H9 (cell line): ENCODE results near the gene SOX11. TPM values are rescaled to one million over a fixed set of nuclear protein-coding genes. Genes with fewer than 3 reads are reported as not detected.

ENCODE experiments used
- DNase-seq: peaks from one replicate; pipeline ENCODE4 v3.0.0-alpha.2; 2017
- H2AFZ ChIP-seq: one replicate; pipeline ENCODE4 v1.6.1; 2013; ENCODE audit warnings: mild to moderate bottlenecking, low read length, control low read depth, moderate library complexity
- H2AK5ac ChIP-seq: 2 replicates; pipeline ENCODE4 v1.6.1; 2013; ENCODE audit warnings: low read length, control low read depth, mixed read lengths; ENCODE audit not compliant: insufficient read length
- H2BK120ac ChIP-seq: one replicate; pipeline ENCODE4 v1.6.1; 2013; ENCODE audit warnings: low read depth, mild to moderate bottlenecking, low read length, control low read depth, inconsistent platforms; ENCODE audit not compliant: poor library complexity, severe bottlenecking
- H2BK12ac ChIP-seq: 2 replicates; pipeline ENCODE4 v1.6.1; 2013; ENCODE audit warnings: low read length, control low read depth, mixed read lengths, low read depth; ENCODE audit not compliant: insufficient read length
- H2BK15ac ChIP-seq: 2 replicates; pipeline ENCODE4 v1.6.1; 2013; ENCODE audit warnings: low read depth, low read length, control low read depth
- H2BK20ac ChIP-seq: one replicate; pipeline ENCODE4 v1.6.1; 2013; ENCODE audit warnings: low read depth, mild to moderate bottlenecking, low read length, control low read depth, inconsistent platforms; ENCODE audit not compliant: poor library complexity, severe bottlenecking
- H2BK5ac ChIP-seq: 2 replicates; pipeline ENCODE4 v1.6.1; 2013; ENCODE audit warnings: low read length, control low read depth, mixed read lengths; ENCODE audit not compliant: insufficient read length
- H3K14ac ChIP-seq: 2 replicates; pipeline ENCODE4 v1.6.1; 2013; ENCODE audit warnings: low read length, control low read depth; ENCODE audit not compliant: insufficient read depth
- H3K18ac ChIP-seq: 2 replicates; pipeline ENCODE4 v1.6.1; 2013; ENCODE audit warnings: low read depth, mild to moderate bottlenecking, mixed read lengths, low read length, control low read depth; ENCODE audit not compliant: insufficient read length
- H3K23ac ChIP-seq: 2 replicates; pipeline ENCODE4 v1.6.1; 2013; ENCODE audit warnings: low read length, control low read depth, mixed read lengths, low read depth; ENCODE audit not compliant: insufficient read length
- H3K23me2 ChIP-seq: 2 replicates; pipeline ENCODE4 v1.6.1; 2013; ENCODE audit warnings: low read depth, mild to moderate bottlenecking, mixed read lengths, low read length, control low read depth; ENCODE audit not compliant: insufficient read length, poor library complexity, severe bottlenecking
- H3K27ac ChIP-seq: 2 replicates; pipeline ENCODE4 v1.5.1; 2013; ENCODE audit warnings: low read length, control low read depth, mixed read lengths, low read depth; ENCODE audit not compliant: insufficient read length
- H3K27me3 ChIP-seq: 2 replicates; pipeline ENCODE4 v1.6.1; 2013; ENCODE audit warnings: low read length, control low read depth, inconsistent platforms; ENCODE audit not compliant: insufficient read depth
- H3K4ac ChIP-seq: 2 replicates; pipeline ENCODE4 v1.6.1; 2013; ENCODE audit warnings: low read depth, mild to moderate bottlenecking, control low read depth, inconsistent platforms, low read length, moderate library complexity
- H3K4me1 ChIP-seq: 2 replicates; pipeline ENCODE4 v1.6.1; 2013; ENCODE audit warnings: low read length, control low read depth, inconsistent platforms; ENCODE audit not compliant: insufficient read depth
- H3K4me2 ChIP-seq: 2 replicates; pipeline ENCODE4 v1.6.1; 2013; ENCODE audit warnings: low read length, control low read depth, mixed read lengths; ENCODE audit not compliant: insufficient read length, insufficient read depth
- H3K56ac ChIP-seq: 2 replicates; pipeline ENCODE4 v1.6.1; 2013; ENCODE audit warnings: low read depth, mild to moderate bottlenecking, mixed read lengths, low read length, control low read depth; ENCODE audit not compliant: insufficient read length
- H3K79me1 ChIP-seq: 2 replicates; pipeline ENCODE4 v1.6.1; 2013; ENCODE audit warnings: low read depth, mild to moderate bottlenecking, moderate library complexity, low read length, control low read depth, inconsistent platforms; ENCODE audit not compliant: insufficient read depth, poor library complexity, severe bottlenecking
- H3K79me2 ChIP-seq: 2 replicates; pipeline ENCODE4 v1.6.1; 2013; ENCODE audit warnings: low read length, control low read depth, inconsistent platforms; ENCODE audit not compliant: insufficient read depth
- H3K9ac ChIP-seq: 2 replicates; pipeline ENCODE4 v1.6.1; 2013; ENCODE audit warnings: low read length, control low read depth, mixed read lengths; ENCODE audit not compliant: insufficient read length; ENCODE audit errors: extremely low read depth
- H3K9me3 ChIP-seq: one replicate; pipeline ENCODE4 v1.6.1; 2013; ENCODE audit warnings: low read depth, low read length, inconsistent platforms; ENCODE audit not compliant: control insufficient read depth
- H3T11ph ChIP-seq: one replicate; pipeline ENCODE4 v1.6.1; 2013; ENCODE audit warnings: mild to moderate bottlenecking, low read length, control low read depth, inconsistent platforms
- H4K20me1 ChIP-seq: one replicate; pipeline ENCODE4 v1.6.1; 2013; ENCODE audit not compliant: control insufficient read depth, insufficient read length, insufficient read depth
- H4K5ac ChIP-seq: 2 replicates; pipeline ENCODE4 v1.6.1; 2013; ENCODE audit warnings: low read depth, mild to moderate bottlenecking, mixed read lengths, low read length, control low read depth; ENCODE audit not compliant: insufficient read length
- H4K8ac ChIP-seq: replicated peaks from 2 replicates; pipeline ENCODE4 v1.6.1; 2013; ENCODE audit warnings: low read length, control low read depth, mixed read lengths, low read depth; ENCODE audit not compliant: insufficient read length
- H4K91ac ChIP-seq: 2 replicates; pipeline ENCODE4 v1.6.1; 2013; ENCODE audit warnings: low read depth, mild to moderate bottlenecking, moderate library complexity, mixed read lengths, low read length, control low read depth; ENCODE audit not compliant: insufficient read length
- H3K27ac Mint-ChIP-seq, 3 experiments: 2 replicates in 2 of 3; 3 replicates in 1 of 3; pipeline ENCODE4 v1.8.0; 2020 to 2021; ENCODE audit warnings: mixed read lengths in 3 of 3, mild to moderate bottlenecking in 1 of 3, moderate library complexity in 1 of 3
- H3K27me3 Mint-ChIP-seq: 2 replicates; pipeline ENCODE4 v1.8.0; 2021; ENCODE audit warnings: low read depth, mild to moderate bottlenecking, moderate library complexity, mixed read lengths
- H3K36me3 Mint-ChIP-seq, 3 experiments: 2 replicates in 2 of 3; 3 replicates in 1 of 3; pipeline ENCODE4 v1.8.0; 2020 to 2021; ENCODE audit warnings: low read depth in 3 of 3, mixed read lengths in 3 of 3; ENCODE audit not compliant: insufficient read depth in 1 of 3
- H3K4me1 Mint-ChIP-seq, 2 experiments: 2 replicates each; pipeline ENCODE4 v1.8.0; 2020; ENCODE audit warnings: mixed read lengths in 2 of 2
- H3K4me3 Mint-ChIP-seq, 2 experiments: 2 replicates in 1 of 2; 3 replicates in 1 of 2; pipeline ENCODE4 v1.8.0; 2020 to 2021; ENCODE audit warnings: mild to moderate bottlenecking in 2 of 2, mixed read lengths in 2 of 2, moderate library complexity in 1 of 2
- H3K9me3 Mint-ChIP-seq, 2 experiments: 2 replicates in 1 of 2; 3 replicates in 1 of 2; pipeline ENCODE4 v1.8.0; 2020; ENCODE audit warnings: mild to moderate bottlenecking in 2 of 2, mixed read lengths in 2 of 2, moderate library complexity in 1 of 2
- WGBS: extraction: QIAGEN DNeasy Blood & Tissue Kit; methylation state at CpG from one replicate; pipeline ENCODE4 v1.1.7; 2013; ENCODE audit warnings: missing lambda C conversion rate, low lambda C conversion rate, mixed read lengths; ENCODE audit not compliant: insufficient read length; ENCODE audit errors: extremely low coverage; 5-methylcytosine and 5-hydroxymethylcytosine counted together
- total RNA-seq: library from RNA; stranded (reverse); gene quantifications from 2 replicates; pipeline ENCODE4 v1.2.1, GENCODE V29; 2021
- TF ChIP-seq, protein P1 (sequence below): fragments of 200-600 bp; sonication (generic); conservative IDR thresholded peaks from 3 replicates; pipeline ENCODE4 v1.8.0; 2021; ENCODE audit warnings: antibody characterized with exemption, mild to moderate bottlenecking

SOX11 gene
- total RNA-seq, 1 experiment from 2014 or later: 43.8 TPM

- no CpG with 5 or more reads among the region's 4 CpGs for WGBS
- TF ChIP-seq, protein P1, sequence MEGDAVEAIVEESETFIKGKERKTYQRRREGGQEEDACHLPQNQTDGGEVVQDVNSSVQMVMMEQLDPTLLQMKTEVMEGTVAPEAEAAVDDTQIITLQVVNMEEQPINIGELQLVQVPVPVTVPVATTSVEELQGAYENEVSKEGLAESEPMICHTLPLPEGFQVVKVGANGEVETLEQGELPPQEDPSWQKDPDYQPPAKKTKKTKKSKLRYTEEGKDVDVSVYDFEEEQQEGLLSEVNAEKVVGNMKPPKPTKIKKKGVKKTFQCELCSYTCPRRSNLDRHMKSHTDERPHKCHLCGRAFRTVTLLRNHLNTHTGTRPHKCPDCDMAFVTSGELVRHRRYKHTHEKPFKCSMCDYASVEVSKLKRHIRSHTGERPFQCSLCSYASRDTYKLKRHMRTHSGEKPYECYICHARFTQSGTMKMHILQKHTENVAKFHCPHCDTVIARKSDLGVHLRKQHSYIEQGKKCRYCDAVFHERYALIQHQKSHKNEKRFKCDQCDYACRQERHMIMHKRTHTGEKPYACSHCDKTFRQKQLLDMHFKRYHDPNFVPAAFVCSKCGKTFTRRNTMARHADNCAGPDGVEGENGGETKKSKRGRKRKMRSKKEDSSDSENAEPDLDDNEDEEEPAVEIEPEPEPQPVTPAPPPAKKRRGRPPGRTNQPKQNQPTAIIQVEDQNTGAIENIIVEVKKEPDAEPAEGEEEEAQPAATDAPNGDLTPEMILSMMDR: no peak
- Mint-ChIP-seq H3K36me3 (no peaks in the 10 kb centered on the region), H3K4me1 (peaks cover 33 to 37% of the 10 kb centered on the region in 2 experiments), H3K9me3 (no peaks in the 10 kb centered on the region), H3K27me3 (peaks cover 11% of the 10 kb centered on the region), H3K27ac (no peak overlapping the region), H3K4me3 (no peak overlapping the region)
- Histone ChIP-seq H3K4me2 (no peak overlapping the region), H4K91ac (no peak overlapping the region), H3K4me1 (peaks cover 7% of the 10 kb centered on the region; the same call in 1 of the 2 replicates), H2AK5ac (no peak overlapping the region), H4K8ac (no peak overlapping the region), H2BK20ac (no peak overlapping the region), H2AFZ (no peak overlapping the region), H3K56ac (no peak overlapping the region), H4K20me1 (no peaks in the 10 kb centered on the region), H3K79me2 (no peaks in the 10 kb centered on the region), H3K9me3 (no peaks in the 10 kb centered on the region), H2BK15ac (no peak overlapping the region), H3K23ac (no peak overlapping the region), H3K79me1 (no peaks in the 10 kb centered on the region), H3K27me3 (no peaks in the 10 kb centered on the region; the same call in 1 of the 2 replicates), H3K27ac (no peak overlapping the region), H4K5ac (no peak overlapping the region), H3K14ac (no peak overlapping the region), H2BK5ac (no peak overlapping the region), H3T11ph (no peak overlapping the region), H2BK12ac (no peak overlapping the region), H3K23me2 (no peaks in the 10 kb centered on the region), H2BK120ac (no peak overlapping the region), H3K9ac (no peak overlapping the region), H3K4ac (no peak overlapping the region), H3K18ac (no peak overlapping the region)
- no peak for DNase-seq
These were observed 56.8 kb downstream of the SOX11 start for GRCh38 chr2:5748946-5749345.
